ENCODE measurements around the gene LAPTM5. TPM values are rescaled to one million over a fixed set of nuclear protein-coding genes. Genes with fewer than 3 reads are reported as not detected.
A peak's percentile ranks its signal among the peaks of the same experiment; 100 is the strongest.

Gene LAPTM5
- total RNA-seq, 1 donor from 2014 or later, result 0.77 TPM

GRCh38 chr1:30759718-30760281 lies 2.2 kb upstream of the LAPTM5 start:
- H3K27ac ChIP-seq (ENCODE audit: low read depth, low read length), result no peak overlapping the region
- TF ChIP-seq EZH2 (IDR thresholded peaks at IDR 0.05; ENCODE audit: insufficient read depth, low read length), result no peak
- TF ChIP-seq CTCF (IDR thresholded peaks at IDR 0.05; ENCODE audit: insufficient read depth, low read depth, low read length), result no peak
- Mint-ChIP-seq H3K27ac (ENCODE audit: unreplicated experiment) (no peak overlapping the region), H3K27me3 (ENCODE audit: low read depth, unreplicated experiment) (peaks cover 2% of the 10 kb centered on the region), H3K4me1 (ENCODE audit: low read depth, unreplicated experiment) (peaks cover 44% of the 10 kb centered on the region), H3K9me3 (ENCODE audit: unreplicated experiment) (peaks cover 3% of the 10 kb centered on the region), H3K4me3 (ENCODE audit: unreplicated experiment) (no peak overlapping the region), H3K36me3 (ENCODE audit: low read depth, unreplicated experiment) (peaks cover 2% of the 10 kb centered on the region)
- no peak overlapping the region for H2AFZ ChIP-seq (ENCODE audit: low read depth, low read length)
- H3K9ac ChIP-seq (ENCODE audit: low read length), result no peak overlapping the region
- no peak overlapping the region for H3K4me3 ChIP-seq (ENCODE audit: insufficient read depth, low read depth, low read length)
- no peak overlapping the region for H3K4me2 ChIP-seq (ENCODE audit: low read length)
- peaks cover 4% of the 10 kb centered on the region for H4K20me1 ChIP-seq (ENCODE audit: insufficient read depth, low read length)
- H3K27me3 ChIP-seq (ENCODE audit: insufficient read depth, low read length), result peaks cover under 1% of the 10 kb centered on the region
- no peaks in the 10 kb centered on the region for H3K79me2 ChIP-seq (ENCODE audit: insufficient read depth, low read length)
- no peaks in the 10 kb centered on the region for H3K9me3 ChIP-seq (ENCODE audit: insufficient read depth, low read depth, low read length)
- peaks cover 26% of the 10 kb centered on the region for H3K4me1 ChIP-seq (ENCODE audit: insufficient read depth, low read length)
- H3K36me3 ChIP-seq (ENCODE audit: insufficient read depth, low read length), result no peaks in the 10 kb centered on the region
- DNase-seq (ENCODE audit: low read depth) (no peak), FAIRE-seq (no peak)

- H4K20me1 ChIP-seq (ENCODE audit: insufficient read depth, low read length), result peaks cover 4% of the 10 kb centered on the region
- no peaks in the 10 kb centered on the region for H3K79me2 ChIP-seq (ENCODE audit: insufficient read depth, low read length)
- H3K4me3 ChIP-seq (ENCODE audit: insufficient read depth, low read depth, low read length), result no peak overlapping the region
- FAIRE-seq (no peak), DNase-seq (ENCODE audit: low read depth) (no peak)
- H3K36me3 ChIP-seq (ENCODE audit: insufficient read depth, low read length), result no peaks in the 10 kb centered on the region
- Mint-ChIP-seq H3K4me3 (ENCODE audit: unreplicated experiment) (no peak overlapping the region), H3K27me3 (ENCODE audit: low read depth, unreplicated experiment) (peaks cover 2% of the 10 kb centered on the region), H3K4me1 (ENCODE audit: low read depth, unreplicated experiment) (peaks cover 44% of the 10 kb centered on the region), H3K9me3 (ENCODE audit: unreplicated experiment) (peaks cover 3% of the 10 kb centered on the region), H3K36me3 (ENCODE audit: low read depth, unreplicated experiment) (peaks cover 2% of the 10 kb centered on the region), H3K27ac (ENCODE audit: unreplicated experiment) (no peak overlapping the region)
- peaks cover 3% of the 10 kb centered on the region for H3K27me3 ChIP-seq (ENCODE audit: insufficient read depth, low read length)
- H2AFZ ChIP-seq (ENCODE audit: low read depth, low read length), result no peak overlapping the region
- H3K4me2 ChIP-seq (ENCODE audit: low read length), result no peak overlapping the region
- no peak overlapping the region for H3K9ac ChIP-seq (ENCODE audit: low read length)
- H3K27ac ChIP-seq (ENCODE audit: low read depth, low read length), result no peak overlapping the region
- no peak for TF ChIP-seq EZH2 (IDR thresholded peaks at IDR 0.05; ENCODE audit: insufficient read depth, low read length)
- no peak for TF ChIP-seq CTCF (IDR thresholded peaks at IDR 0.05; ENCODE audit: insufficient read depth, low read depth, low read length)
- peaks cover 26% of the 10 kb centered on the region for H3K4me1 ChIP-seq (ENCODE audit: insufficient read depth, low read length)
- no peaks in the 10 kb centered on the region for H3K9me3 ChIP-seq (ENCODE audit: insufficient read depth, low read depth, low read length)
Measured at GRCh38 chr1:30758785-30759380, 1.3 kb upstream of the LAPTM5 start.

- Histone ChIP-seq H3K9me3 (ENCODE audit: insufficient read depth, low read depth, low read length) (no peaks in the 10 kb centered on the region), H2AFZ (ENCODE audit: low read depth, low read length) (no peak overlapping the region), H3K27ac (ENCODE audit: low read depth, low read length) (no peak overlapping the region), H4K20me1 (ENCODE audit: insufficient read depth, low read length) (peaks cover 4% of the 10 kb centered on the region), H3K9ac (ENCODE audit: low read length) (no peak overlapping the region), H3K36me3 (ENCODE audit: insufficient read depth, low read length) (no peaks in the 10 kb centered on the region), H3K79me2 (ENCODE audit: insufficient read depth, low read length) (no peaks in the 10 kb centered on the region), H3K4me3 (ENCODE audit: insufficient read depth, low read depth, low read length) (no peak overlapping the region), H3K4me1 (ENCODE audit: insufficient read depth, low read length) (peaks cover 26% of the 10 kb centered on the region), H3K27me3 (ENCODE audit: insufficient read depth, low read length) (peaks cover 8% of the 10 kb centered on the region), H3K4me2 (ENCODE audit: low read length) (no peak overlapping the region)
- peaks cover 6% of the 10 kb centered on the region for H3K27me3 Mint-ChIP-seq (ENCODE audit: low read depth, unreplicated experiment)
- H3K4me3 Mint-ChIP-seq (ENCODE audit: unreplicated experiment), result no peak overlapping the region
- TF ChIP-seq EZH2 (IDR thresholded peaks at IDR 0.05; ENCODE audit: insufficient read depth, low read length) (no peak), CTCF (IDR thresholded peaks at IDR 0.05; ENCODE audit: insufficient read depth, low read depth, low read length) (no peak)
- H3K36me3 Mint-ChIP-seq (ENCODE audit: low read depth, unreplicated experiment), result peaks cover 2% of the 10 kb centered on the region
- DNase-seq (ENCODE audit: low read depth) (no peak), FAIRE-seq (no peak)
- H3K4me1 Mint-ChIP-seq (ENCODE audit: low read depth, unreplicated experiment), result peaks cover 42% of the 10 kb centered on the region
- peaks cover 3% of the 10 kb centered on the region for H3K9me3 Mint-ChIP-seq (ENCODE audit: unreplicated experiment)
- peak overlapping the region; percentile 34 for H3K27ac Mint-ChIP-seq (ENCODE audit: unreplicated experiment)
Measured at GRCh38 chr1:30758121-30758688, 631 bp upstream of the LAPTM5 start.
